PC-9 (cell line): ENCODE measurements around the gene STXBP5. TPM values are rescaled to one million over a fixed set of nuclear protein-coding genes. Genes with fewer than 3 reads are reported as not detected.

Source experiments
- BruUV-seq: library from RNA; stranded (reverse); fragments of 400-500 nt; replicated peaks from 2 replicates; lab custom pipeline; 2021; lab: Mats Ljungman, UMichigan
- CTCF ChIA-PET: fragments of 300-600 bp; sonication (Branson Sonifier 250); formaldehyde crosslinking; loops from one replicate; lab custom pipeline; 2022; ENCODE audit warnings: antibody characterized with exemption; lab: Charles Lee
- POLR2A ChIA-PET: fragments of 300-600 bp; sonication (Branson Sonifier 250); formaldehyde crosslinking; loops from one replicate; lab custom pipeline; 2022; ENCODE audit warnings: antibody characterized with exemption; ENCODE audit not compliant: unreplicated experiment; lab: Charles Lee
- DNase-seq, 2 experiments: peaks; one replicate each; pipeline versions ENCODE4 v3.0.0 to v3.0.0-alpha.2; 2015 to 2022; ENCODE audit warnings: mixed read lengths in 1 of 2
- H2AFZ ChIP-seq: fragments of 200-600 bp; sonication (generic); 2 replicates; pipeline ENCODE4 v1.8.1; 2017; ENCODE audit warnings: antibody characterized with exemption
- H3F3A ChIP-seq: fragments of 200-600 bp; sonication (generic); 2 replicates; pipeline ENCODE4 v1.8.1; 2017; ENCODE audit warnings: antibody characterized with exemption, mild to moderate bottlenecking, low read depth; ENCODE audit not compliant: insufficient read depth
- H3K27ac ChIP-seq: fragments of 200-600 bp; sonication (generic); 2 replicates; pipeline ENCODE4 v1.6.1; 2016; ENCODE audit warnings: mixed run types
- H3K27me3 ChIP-seq: fragments of 200-600 bp; sonication (generic); 2 replicates; pipeline ENCODE4 v1.6.1; 2016; ENCODE audit warnings: low read depth, mixed run types; ENCODE audit not compliant: insufficient read depth
- H3K36me3 ChIP-seq: fragments of 200-600 bp; sonication (generic); 2 replicates; pipeline ENCODE4 v1.6.1; 2016; ENCODE audit warnings: low read depth, mixed run types
- H3K4me1 ChIP-seq: fragments of 200-600 bp; sonication (generic); replicated peaks from 2 replicates; pipeline ENCODE4 v1.6.1; 2016; ENCODE audit warnings: mixed run types; ENCODE audit not compliant: insufficient read depth
- H3K4me2 ChIP-seq: fragments of 200-600 bp; sonication (generic); 2 replicates; pipeline ENCODE4 v1.6.1; 2017; ENCODE audit warnings: mixed run types
- H3K4me3 ChIP-seq: fragments of 200-600 bp; sonication (generic); 2 replicates; pipeline ENCODE4 v1.6.1; 2016; ENCODE audit warnings: mixed run types
- H3K79me2 ChIP-seq: fragments of 200-600 bp; sonication (generic); 2 replicates; pipeline ENCODE4 v1.6.1; 2017; ENCODE audit warnings: low read depth, mixed run types
- H3K9me2 ChIP-seq: fragments of 200-600 bp; sonication (generic); 2 replicates; pipeline ENCODE4 v1.8.1; 2017; ENCODE audit warnings: mild to moderate bottlenecking; ENCODE audit not compliant: insufficient read depth
- H3K9me3 ChIP-seq: fragments of 200-600 bp; sonication (generic); 2 replicates; pipeline ENCODE4 v1.8.1; 2016; ENCODE audit warnings: low read depth; ENCODE audit not compliant: insufficient read depth
- H4K20me1 ChIP-seq: fragments of 200-600 bp; sonication (generic); 2 replicates; pipeline ENCODE4 v1.8.1; 2017; ENCODE audit not compliant: insufficient read depth
- CTCF ChIP-seq: fragments of 200-600 bp; sonication (generic); conservative IDR thresholded peaks from 2 replicates; pipeline ENCODE4 v1.6.1; 2017; ENCODE audit warnings: mixed run types, antibody characterized with exemption, mild to moderate bottlenecking, moderate library complexity
- EZH2 ChIP-seq: fragments of 200-600 bp; sonication (generic); IDR thresholded peaks from 2 replicates; pipeline ENCODE4 v1.8.0; 2017; ENCODE audit warnings: antibody characterized with exemption, low read depth
- intact Hi-C: fragments of 100-400 bp; cut with micrococcal nuclease; formaldehyde crosslinking; loops from one replicate; pipeline ENCODE4 v1.10.0; 2022; ENCODE audit not compliant: unreplicated experiment
- total RNA-seq: library from RNA; stranded (reverse); gene quantifications from 2 replicates; pipeline ENCODE4 v1.2.3, GENCODE V29; 2021

The STXBP5 gene
- total RNA-seq, 1 experiment from 2014 or later, result 4.6 TPM

GRCh38 chr6:147299035-147299434 is 94.8 kb downstream of the STXBP5 start:
- H3K9me3 ChIP-seq, result peaks cover 7% of the 10 kb centered on the region
- BruUV-seq, result no TSS peak
- H3K27ac ChIP-seq, result no peak overlapping the region
- no peak for TF ChIP-seq CTCF
- TF ChIP-seq EZH2, result no peak
- DNase-seq, result no peak
- no peak overlapping the region for H3K4me3 ChIP-seq
- intact Hi-C loops, result no loop called here
- ChIA-PET CTCF (no interaction called here), POLR2A (no interaction called here)
- H4K20me1 ChIP-seq, result no peaks in the 10 kb centered on the region
- peaks cover 20% of the 10 kb centered on the region for H3K36me3 ChIP-seq
- no peaks in the 10 kb centered on the region for H3K4me1 ChIP-seq
- H3K79me2 ChIP-seq, result no peaks in the 10 kb centered on the region
- no peaks in the 10 kb centered on the region for H3K9me2 ChIP-seq
- no peak overlapping the region for H2AFZ ChIP-seq
- no peak overlapping the region for H3K4me2 ChIP-seq
- H3F3A ChIP-seq, result no peaks in the 10 kb centered on the region
- no peaks in the 10 kb centered on the region for H3K27me3 ChIP-seq

- H4K20me1 ChIP-seq, result no peaks in the 10 kb centered on the region
- H3K79me2 ChIP-seq, result no peaks in the 10 kb centered on the region
- intact Hi-C loops, result no loop called here
- H3K9me2 ChIP-seq, result no peaks in the 10 kb centered on the region
- no TSS peak for BruUV-seq
- H3F3A ChIP-seq, result no peaks in the 10 kb centered on the region
- no peak for DNase-seq
- H3K36me3 ChIP-seq, result peaks cover 20% of the 10 kb centered on the region
- H3K9me3 ChIP-seq, result peaks cover 7% of the 10 kb centered on the region
- no peak overlapping the region for H2AFZ ChIP-seq
- no peaks in the 10 kb centered on the region for H3K27me3 ChIP-seq
- H3K27ac ChIP-seq, result no peak overlapping the region
- no peak overlapping the region for H3K4me3 ChIP-seq
- CTCF ChIA-PET, result no interaction called here
- no peak overlapping the region for H3K4me2 ChIP-seq
- TF ChIP-seq EZH2 (no peak), CTCF (no peak)
- POLR2A ChIA-PET, result no interaction called here
- no peaks in the 10 kb centered on the region for H3K4me1 ChIP-seq
Measured at GRCh38 chr6:147301070-147301469, 96.9 kb downstream of the STXBP5 start.

- no peak overlapping the region for H3K4me2 ChIP-seq
- H3K36me3 ChIP-seq, result peaks cover 11% of the 10 kb centered on the region; the same call in 1 of the 2 replicates
- no peak overlapping the region for H3K4me3 ChIP-seq
- no peaks in the 10 kb centered on the region for H3K4me1 ChIP-seq
- no peak for DNase-seq
- H3K27ac ChIP-seq, result no peak overlapping the region
- ChIA-PET POLR2A (no interaction called here), CTCF (no interaction called here)
- no peaks in the 10 kb centered on the region for H3K27me3 ChIP-seq
- no peaks in the 10 kb centered on the region for H4K20me1 ChIP-seq
- intact Hi-C loops, result no loop called here
- H3K9me2 ChIP-seq, result no peaks in the 10 kb centered on the region
- no TSS peak for BruUV-seq
- no peaks in the 10 kb centered on the region; the same call in none of the 2 replicates for H3K9me3 ChIP-seq
- no peak for TF ChIP-seq CTCF
- TF ChIP-seq EZH2, result no peak
- no peaks in the 10 kb centered on the region for H3F3A ChIP-seq
- H3K79me2 ChIP-seq, result no peaks in the 10 kb centered on the region
- H2AFZ ChIP-seq, result no peak overlapping the region
Measured at GRCh38 chr6:147304016-147304415, 99.8 kb downstream of the STXBP5 start.
